HEK293 (cell line): ENCODE data around the gene TACC2.

ENCODE experiments used
- KLF10 ChIP-seq: fragments of 450-650 bp; IDR thresholded peaks from 2 replicates; pipeline ENCODE4 v1.5.1; 2018; ENCODE audit warnings: missing biosample characterization, mild to moderate bottlenecking, missing genetic modification characterization
- YY1 ChIP-seq: fragments of 450-650 bp; formaldehyde crosslinking; IDR thresholded peaks from 2 replicates; pipeline ENCODE4 v1.5.1; 2018; ENCODE audit warnings: missing biosample characterization, missing genetic modification characterization
- ZNF138 ChIP-seq: fragments of 450-650 bp; formaldehyde crosslinking; IDR thresholded peaks from 2 replicates; pipeline ENCODE4 v1.5.1; 2016; ENCODE audit warnings: missing biosample characterization, missing genetic modification characterization, borderline replicate concordance
- ZNF16 ChIP-seq: fragments of 450-650 bp; formaldehyde crosslinking; IDR thresholded peaks from 2 replicates; pipeline ENCODE4 v1.5.1; 2016; ENCODE audit warnings: low read depth, missing biosample characterization, missing genetic modification characterization
- ZNF629 ChIP-seq: fragments of 450-650 bp; formaldehyde crosslinking; IDR thresholded peaks from 2 replicates; pipeline ENCODE4 v1.5.1; 2017; ENCODE audit warnings: missing biosample characterization, missing genetic modification characterization
- TF ChIP-seq, protein P1 (sequence below): fragments of 450-650 bp; formaldehyde crosslinking; IDR thresholded peaks from 2 replicates; pipeline ENCODE4 v1.5.1; 2016; ENCODE audit warnings: missing biosample characterization, missing genetic modification characterization
- TF ChIP-seq, protein P2 (sequence below): fragments of 450-650 bp; formaldehyde crosslinking; IDR thresholded peaks from 2 replicates; pipeline ENCODE4 v1.5.1; 2016; ENCODE audit warnings: missing biosample characterization, missing genetic modification characterization
- TF ChIP-seq, protein P3 (sequence below): fragments of 450-650 bp; formaldehyde crosslinking; IDR thresholded peaks from 2 replicates; pipeline ENCODE4 v1.5.0; 2017; ENCODE audit warnings: missing biosample characterization, missing genetic modification characterization, borderline replicate concordance

DNA sequence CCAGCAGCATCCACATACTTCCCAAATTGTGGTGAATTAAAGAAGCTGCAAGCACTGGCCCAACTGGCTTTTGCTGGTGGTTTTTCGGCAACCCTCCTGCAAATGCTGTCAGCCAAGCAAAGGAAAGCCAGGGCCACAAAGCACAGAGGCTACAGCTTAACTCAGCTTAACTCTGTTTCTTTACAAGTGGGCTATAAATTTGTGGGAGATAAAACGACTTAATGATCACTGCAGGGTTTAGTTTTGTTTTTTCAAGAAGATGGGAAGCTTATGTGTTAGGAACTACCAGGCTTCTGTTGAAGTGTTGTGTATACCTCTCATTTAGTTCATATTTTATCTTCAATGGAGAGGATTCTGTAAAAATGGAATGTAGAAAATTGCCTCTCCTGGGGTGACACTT is 110.6 kb downstream of the TACC2 start:
- TF ChIP-seq, protein P1, sequence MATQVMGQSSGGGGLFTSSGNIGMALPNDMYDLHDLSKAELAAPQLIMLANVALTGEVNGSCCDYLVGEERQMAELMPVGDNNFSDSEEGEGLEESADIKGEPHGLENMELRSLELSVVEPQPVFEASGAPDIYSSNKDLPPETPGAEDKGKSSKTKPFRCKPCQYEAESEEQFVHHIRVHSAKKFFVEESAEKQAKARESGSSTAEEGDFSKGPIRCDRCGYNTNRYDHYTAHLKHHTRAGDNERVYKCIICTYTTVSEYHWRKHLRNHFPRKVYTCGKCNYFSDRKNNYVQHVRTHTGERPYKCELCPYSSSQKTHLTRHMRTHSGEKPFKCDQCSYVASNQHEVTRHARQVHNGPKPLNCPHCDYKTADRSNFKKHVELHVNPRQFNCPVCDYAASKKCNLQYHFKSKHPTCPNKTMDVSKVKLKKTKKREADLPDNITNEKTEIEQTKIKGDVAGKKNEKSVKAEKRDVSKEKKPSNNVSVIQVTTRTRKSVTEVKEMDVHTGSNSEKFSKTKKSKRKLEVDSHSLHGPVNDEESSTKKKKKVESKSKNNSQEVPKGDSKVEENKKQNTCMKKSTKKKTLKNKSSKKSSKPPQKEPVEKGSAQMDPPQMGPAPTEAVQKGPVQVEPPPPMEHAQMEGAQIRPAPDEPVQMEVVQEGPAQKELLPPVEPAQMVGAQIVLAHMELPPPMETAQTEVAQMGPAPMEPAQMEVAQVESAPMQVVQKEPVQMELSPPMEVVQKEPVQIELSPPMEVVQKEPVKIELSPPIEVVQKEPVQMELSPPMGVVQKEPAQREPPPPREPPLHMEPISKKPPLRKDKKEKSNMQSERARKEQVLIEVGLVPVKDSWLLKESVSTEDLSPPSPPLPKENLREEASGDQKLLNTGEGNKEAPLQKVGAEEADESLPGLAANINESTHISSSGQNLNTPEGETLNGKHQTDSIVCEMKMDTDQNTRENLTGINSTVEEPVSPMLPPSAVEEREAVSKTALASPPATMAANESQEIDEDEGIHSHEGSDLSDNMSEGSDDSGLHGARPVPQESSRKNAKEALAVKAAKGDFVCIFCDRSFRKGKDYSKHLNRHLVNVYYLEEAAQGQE: no peak
- TF ChIP-seq, protein P2, sequence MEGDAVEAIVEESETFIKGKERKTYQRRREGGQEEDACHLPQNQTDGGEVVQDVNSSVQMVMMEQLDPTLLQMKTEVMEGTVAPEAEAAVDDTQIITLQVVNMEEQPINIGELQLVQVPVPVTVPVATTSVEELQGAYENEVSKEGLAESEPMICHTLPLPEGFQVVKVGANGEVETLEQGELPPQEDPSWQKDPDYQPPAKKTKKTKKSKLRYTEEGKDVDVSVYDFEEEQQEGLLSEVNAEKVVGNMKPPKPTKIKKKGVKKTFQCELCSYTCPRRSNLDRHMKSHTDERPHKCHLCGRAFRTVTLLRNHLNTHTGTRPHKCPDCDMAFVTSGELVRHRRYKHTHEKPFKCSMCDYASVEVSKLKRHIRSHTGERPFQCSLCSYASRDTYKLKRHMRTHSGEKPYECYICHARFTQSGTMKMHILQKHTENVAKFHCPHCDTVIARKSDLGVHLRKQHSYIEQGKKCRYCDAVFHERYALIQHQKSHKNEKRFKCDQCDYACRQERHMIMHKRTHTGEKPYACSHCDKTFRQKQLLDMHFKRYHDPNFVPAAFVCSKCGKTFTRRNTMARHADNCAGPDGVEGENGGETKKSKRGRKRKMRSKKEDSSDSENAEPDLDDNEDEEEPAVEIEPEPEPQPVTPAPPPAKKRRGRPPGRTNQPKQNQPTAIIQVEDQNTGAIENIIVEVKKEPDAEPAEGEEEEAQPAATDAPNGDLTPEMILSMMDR (tag by site-specific recombination): no peak
- TF ChIP-seq YY1 (no peak), KLF10 (tag by site-specific recombination) (no peak), ZNF138 (no peak), ZNF16 (tag by site-specific recombination) (no peak), ZNF629 (tag by site-specific recombination) (no peak)
- TF ChIP-seq, protein P3, sequence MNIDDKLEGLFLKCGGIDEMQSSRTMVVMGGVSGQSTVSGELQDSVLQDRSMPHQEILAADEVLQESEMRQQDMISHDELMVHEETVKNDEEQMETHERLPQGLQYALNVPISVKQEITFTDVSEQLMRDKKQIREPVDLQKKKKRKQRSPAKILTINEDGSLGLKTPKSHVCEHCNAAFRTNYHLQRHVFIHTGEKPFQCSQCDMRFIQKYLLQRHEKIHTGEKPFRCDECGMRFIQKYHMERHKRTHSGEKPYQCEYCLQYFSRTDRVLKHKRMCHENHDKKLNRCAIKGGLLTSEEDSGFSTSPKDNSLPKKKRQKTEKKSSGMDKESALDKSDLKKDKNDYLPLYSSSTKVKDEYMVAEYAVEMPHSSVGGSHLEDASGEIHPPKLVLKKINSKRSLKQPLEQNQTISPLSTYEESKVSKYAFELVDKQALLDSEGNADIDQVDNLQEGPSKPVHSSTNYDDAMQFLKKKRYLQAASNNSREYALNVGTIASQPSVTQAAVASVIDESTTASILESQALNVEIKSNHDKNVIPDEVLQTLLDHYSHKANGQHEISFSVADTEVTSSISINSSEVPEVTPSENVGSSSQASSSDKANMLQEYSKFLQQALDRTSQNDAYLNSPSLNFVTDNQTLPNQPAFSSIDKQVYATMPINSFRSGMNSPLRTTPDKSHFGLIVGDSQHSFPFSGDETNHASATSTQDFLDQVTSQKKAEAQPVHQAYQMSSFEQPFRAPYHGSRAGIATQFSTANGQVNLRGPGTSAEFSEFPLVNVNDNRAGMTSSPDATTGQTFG: no peak
